HG03060 (cell line): ENCODE results near the gene PTBP1.

Source experiments
- ATAC-seq: cut with Tn5 transposase; IDR thresholded peaks from one replicate; pipeline ENCODE4 v1.9.1; 2021; ENCODE audit warnings: low read depth, moderate number of reproducible peaks; ENCODE audit not compliant: unreplicated experiment

PTBP1 gene

GRCh38 chr19:796692-797527 lies at the start of gene PTBP1:
Gene PTBP1 (plus strand): TSS chr19:797452. CDS start chr19:797498, 46 bp downstream.
- peak; percentile 68 for ATAC-seq

GRCh38 chr19:748274-748598 lies 49.0 kb upstream of the PTBP1 start:
- no peak for ATAC-seq

- ATAC-seq: no peak
Observed at GRCh38 chr19:749811-750210, 47.4 kb upstream of the PTBP1 start.

GRCh38 chr19:750640-751423 lies 46.4 kb upstream of the PTBP1 start, which contains the start of gene MISP:
Gene MISP (plus strand): TSS chr19:751112. CDS start chr19:756947, 5,835 bp downstream.
- ATAC-seq: no peak

- no peak for ATAC-seq
Observed at GRCh38 chr19:751501-752341, 45.5 kb upstream of the PTBP1 start.

- ATAC-seq: no peak
Observed at GRCh38 chr19:752652-753517, 44.4 kb upstream of the PTBP1 start.

- no peak for ATAC-seq
Observed at GRCh38 chr19:754530-754929, 42.7 kb upstream of the PTBP1 start.

GRCh38 chr19:755063-755462 lies 42.2 kb upstream of the PTBP1 start:
- ATAC-seq: no peak

GRCh38 chr19:756236-756635 lies 41.0 kb upstream of the PTBP1 start:
- ATAC-seq: no peak

- no peak for ATAC-seq
Observed at GRCh38 chr19:756821-757688, 40.2 kb upstream of the PTBP1 start.

- no peak for ATAC-seq
Observed at GRCh38 chr19:757811-758668, 39.2 kb upstream of the PTBP1 start.

GRCh38 chr19:763181-763580 lies 34.1 kb upstream of the PTBP1 start:
- ATAC-seq: no peak

- ATAC-seq: no peak
Observed at GRCh38 chr19:763869-764268, 33.4 kb upstream of the PTBP1 start.

- no peak for ATAC-seq
Observed at GRCh38 chr19:764301-764700, 33.0 kb upstream of the PTBP1 start.

- no peak for ATAC-seq
Observed at GRCh38 chr19:765179-765738, 32.0 kb upstream of the PTBP1 start.

GRCh38 chr19:768424-768823 lies 28.8 kb upstream of the PTBP1 start:
- ATAC-seq: no peak

GRCh38 chr19:769616-770015 lies 27.6 kb upstream of the PTBP1 start:
- no peak for ATAC-seq

- no peak for ATAC-seq
Observed at GRCh38 chr19:771332-771785, 25.9 kb upstream of the PTBP1 start.
